Osteoblast (primary cell): ENCODE data around the gene CACNA1D. TPM values are rescaled to one million over a fixed set of nuclear protein-coding genes. Genes with fewer than 3 reads are reported as not detected.

Experiments used
- DNase-seq: peaks from one replicate; pipeline ENCODE4 v3.0.0; 2011; ENCODE audit warnings: low spot score, mixed read lengths; ENCODE audit not compliant: insufficient read length; ENCODE audit errors: missing footprints
- H2AFZ ChIP-seq: 2 replicates; pipeline ENCODE4 v1.6.0; 2011; ENCODE audit warnings: mild to moderate bottlenecking, low read length
- H3K27ac ChIP-seq: 2 replicates; pipeline ENCODE4 v1.5.1; 2011; ENCODE audit warnings: mild to moderate bottlenecking, low read depth, low read length, moderate library complexity
- H3K27me3 ChIP-seq: 2 replicates; pipeline ENCODE4 v1.6.0; 2012; ENCODE audit warnings: mild to moderate bottlenecking, control low read depth, inconsistent platforms, low read length, moderate library complexity; ENCODE audit not compliant: insufficient read depth
- H3K36me3 ChIP-seq: 2 replicates; pipeline ENCODE4 v1.5.1; 2011; ENCODE audit warnings: mild to moderate bottlenecking, low read length, control low read depth, moderate library complexity; ENCODE audit not compliant: insufficient read depth
- H3K4me1 ChIP-seq: 2 replicates; pipeline ENCODE4 v1.5.1; 2011; ENCODE audit warnings: mild to moderate bottlenecking, low read length, control low read depth, moderate library complexity; ENCODE audit not compliant: insufficient read depth
- H3K4me2 ChIP-seq: 2 replicates; pipeline ENCODE4 v1.6.0; 2011; ENCODE audit warnings: mild to moderate bottlenecking, low read length; ENCODE audit not compliant: insufficient read depth
- H3K4me3 ChIP-seq: fragments of 200-600 bp; sonication (generic); 3 replicates; pipeline ENCODE4 v1.5.1; 2012; ENCODE audit warnings: mild to moderate bottlenecking, low read length, inconsistent platforms; ENCODE audit not compliant: insufficient read depth
- H3K79me2 ChIP-seq: 2 replicates; pipeline ENCODE4 v1.6.0; 2012; ENCODE audit warnings: mild to moderate bottlenecking, low read length, control low read depth, inconsistent platforms; ENCODE audit not compliant: insufficient read depth
- H3K9me3 ChIP-seq: 2 replicates; pipeline ENCODE4 v1.5.1; 2011; ENCODE audit warnings: low read depth, low read length, control low read depth
- H4K20me1 ChIP-seq: 2 replicates; pipeline ENCODE4 v1.6.0; 2012; ENCODE audit warnings: mild to moderate bottlenecking, low read length, control low read depth; ENCODE audit not compliant: insufficient read depth
- CTCF ChIP-seq: IDR thresholded peaks from 2 replicates; pipeline ENCODE4 v1.5.1; 2011; ENCODE audit warnings: mild to moderate bottlenecking, low read depth, low read length, moderate library complexity; ENCODE audit errors: extremely low read depth
- total RNA-seq: library from RNA; depleted of rRNA; stranded (reverse); fragments of >200 nt; gene quantifications from 2 replicates; pipeline ENCODE4 v1.2.3, GENCODE V29; 2012

CACNA1D gene
- total RNA-seq, 1 donor = under 0.01 TPM

GRCh38 chr3:53485675-53486403 lies 8.6 kb upstream of the CACNA1D start:
- H4K20me1 ChIP-seq = no peaks in the 10 kb centered on the region
- no peak overlapping the region for H3K4me3 ChIP-seq
- no peaks in the 10 kb centered on the region for H3K4me1 ChIP-seq
- no peak overlapping the region for H2AFZ ChIP-seq
- H3K27ac ChIP-seq = no peak overlapping the region
- no peak for DNase-seq
- no peaks in the 10 kb centered on the region for H3K9me3 ChIP-seq
- no peaks in the 10 kb centered on the region for H3K79me2 ChIP-seq
- no peaks in the 10 kb centered on the region for H3K27me3 ChIP-seq
- TF ChIP-seq CTCF = no peak
- H3K4me2 ChIP-seq = no peak overlapping the region
- no peaks in the 10 kb centered on the region for H3K36me3 ChIP-seq

- no peak overlapping the region for H2AFZ ChIP-seq
- TF ChIP-seq CTCF = no peak
- no peak overlapping the region for H3K4me3 ChIP-seq
- H3K4me1 ChIP-seq = no peaks in the 10 kb centered on the region
- H3K27me3 ChIP-seq = no peaks in the 10 kb centered on the region
- no peaks in the 10 kb centered on the region for H3K36me3 ChIP-seq
- no peak overlapping the region for H3K27ac ChIP-seq
- H4K20me1 ChIP-seq = no peaks in the 10 kb centered on the region
- no peak overlapping the region for H3K4me2 ChIP-seq
- no peak for DNase-seq
- H3K79me2 ChIP-seq = no peaks in the 10 kb centered on the region
- no peaks in the 10 kb centered on the region for H3K9me3 ChIP-seq
Observed at GRCh38 chr3:53486961-53487654, 7.3 kb upstream of the CACNA1D start.

- H3K4me1 ChIP-seq = no peaks in the 10 kb centered on the region
- no peaks in the 10 kb centered on the region for H3K79me2 ChIP-seq
- no peak overlapping the region for H3K4me3 ChIP-seq
- H3K36me3 ChIP-seq = no peaks in the 10 kb centered on the region
- H3K27me3 ChIP-seq = peaks cover 16% of the 10 kb centered on the region
- no peak for TF ChIP-seq CTCF
- H4K20me1 ChIP-seq = no peaks in the 10 kb centered on the region
- H2AFZ ChIP-seq = no peak overlapping the region
- DNase-seq = no peak
- H3K4me2 ChIP-seq = no peak overlapping the region
- H3K27ac ChIP-seq = no peak overlapping the region
- H3K9me3 ChIP-seq = no peaks in the 10 kb centered on the region
Observed at GRCh38 chr3:53489386-53489785, 5.0 kb upstream of the CACNA1D start.

- no peak for TF ChIP-seq CTCF
- H3K27me3 ChIP-seq = peaks cover 19% of the 10 kb centered on the region
- H2AFZ ChIP-seq = no peak overlapping the region
- no peaks in the 10 kb centered on the region for H3K79me2 ChIP-seq
- no peak for DNase-seq
- H4K20me1 ChIP-seq = no peaks in the 10 kb centered on the region
- H3K4me3 ChIP-seq = no peak overlapping the region
- no peaks in the 10 kb centered on the region for H3K4me1 ChIP-seq
- H3K27ac ChIP-seq = no peak overlapping the region
- no peaks in the 10 kb centered on the region for H3K9me3 ChIP-seq
- H3K4me2 ChIP-seq = no peak overlapping the region
- no peaks in the 10 kb centered on the region for H3K36me3 ChIP-seq
Observed at GRCh38 chr3:53489787-53490458, 4.5 kb upstream of the CACNA1D start.
